Prostate gland (tissue), 2 donors: ENCODE results near the gene RNF224.

Experiments
- POLR2A ChIP-seq: fragments of 450-650 bp; IDR thresholded peaks from one replicate; pipeline ENCODE4 v1.6.1; 2016; ENCODE audit warnings: antibody characterized with exemption, mild to moderate bottlenecking
- TF ChIP-seq, protein P1 (sequence below), 4 experiments: fragments of 200-600 bp in 2 of 4; fragments of 450-650 bp in 2 of 4; sonication (generic) in 2 of 4; IDR thresholded peaks; 1 replicate in 3 of 4; 2 replicates in 1 of 4; pipeline ENCODE4 v1.5.1; 2016 to 2019; ENCODE audit warnings: antibody characterized with exemption in 4 of 4, mild to moderate bottlenecking in 2 of 4, moderate library complexity in 2 of 4

DNA sequence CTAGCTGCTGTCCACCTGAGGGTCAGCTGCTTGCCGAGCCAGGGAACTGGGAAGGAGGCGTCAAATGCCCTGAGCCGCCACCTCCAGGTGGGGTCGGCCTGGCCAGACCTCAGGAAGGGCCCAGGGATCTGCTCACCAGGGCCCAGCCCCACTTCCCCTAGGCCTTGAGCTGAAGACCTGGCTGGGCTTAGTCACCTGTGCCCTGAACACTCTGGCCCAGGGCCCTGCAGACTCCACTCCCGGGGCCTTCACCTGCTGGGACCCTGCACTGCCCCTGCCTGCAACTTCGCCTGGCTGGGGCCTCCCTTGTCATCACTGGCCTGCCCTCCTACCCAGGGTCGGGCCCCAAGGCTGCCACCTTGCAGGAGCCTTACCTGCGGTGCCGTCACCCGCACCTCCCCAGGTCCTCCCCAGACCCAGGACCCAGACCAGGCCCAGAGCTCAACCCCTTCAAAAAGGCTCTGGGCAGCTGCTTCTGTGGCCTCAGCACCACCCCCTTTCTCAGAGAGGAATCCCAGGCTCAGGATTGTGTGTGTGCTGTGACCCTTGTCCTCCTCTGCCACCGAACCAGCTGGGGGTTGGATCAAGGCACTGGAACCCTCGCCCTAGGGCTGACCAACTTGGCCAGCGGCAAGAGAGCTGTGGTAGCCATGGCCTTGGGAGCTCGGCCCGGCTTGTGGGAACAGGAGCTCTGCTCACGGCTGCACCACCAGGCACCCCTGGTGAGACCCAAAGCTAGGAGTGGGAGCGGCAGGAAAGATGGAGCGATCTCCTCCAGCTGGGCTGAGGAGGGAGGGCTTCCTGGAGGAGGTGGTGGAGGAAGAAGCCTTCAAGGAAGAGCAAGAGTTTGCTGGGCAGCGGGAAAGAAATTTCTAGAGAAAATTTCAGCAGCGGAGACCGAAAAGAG is 26.7 kb downstream of the RNF224 start:
- TF ChIP-seq, protein P1, sequence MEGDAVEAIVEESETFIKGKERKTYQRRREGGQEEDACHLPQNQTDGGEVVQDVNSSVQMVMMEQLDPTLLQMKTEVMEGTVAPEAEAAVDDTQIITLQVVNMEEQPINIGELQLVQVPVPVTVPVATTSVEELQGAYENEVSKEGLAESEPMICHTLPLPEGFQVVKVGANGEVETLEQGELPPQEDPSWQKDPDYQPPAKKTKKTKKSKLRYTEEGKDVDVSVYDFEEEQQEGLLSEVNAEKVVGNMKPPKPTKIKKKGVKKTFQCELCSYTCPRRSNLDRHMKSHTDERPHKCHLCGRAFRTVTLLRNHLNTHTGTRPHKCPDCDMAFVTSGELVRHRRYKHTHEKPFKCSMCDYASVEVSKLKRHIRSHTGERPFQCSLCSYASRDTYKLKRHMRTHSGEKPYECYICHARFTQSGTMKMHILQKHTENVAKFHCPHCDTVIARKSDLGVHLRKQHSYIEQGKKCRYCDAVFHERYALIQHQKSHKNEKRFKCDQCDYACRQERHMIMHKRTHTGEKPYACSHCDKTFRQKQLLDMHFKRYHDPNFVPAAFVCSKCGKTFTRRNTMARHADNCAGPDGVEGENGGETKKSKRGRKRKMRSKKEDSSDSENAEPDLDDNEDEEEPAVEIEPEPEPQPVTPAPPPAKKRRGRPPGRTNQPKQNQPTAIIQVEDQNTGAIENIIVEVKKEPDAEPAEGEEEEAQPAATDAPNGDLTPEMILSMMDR (IDR thresholded peaks at IDR 0.05), result no peak
- no peak for TF ChIP-seq POLR2A
